22Rv1 (cell line): ENCODE results near the gene ADCY6.

ENCODE experiments used
- H3K27ac ChIP-seq: fragments of 450-650 bp; 2 replicates; pipeline ENCODE4 v1.5.1; 2017
- CTCF ChIP-seq: fragments of 450-650 bp; IDR thresholded peaks from 2 replicates; pipeline ENCODE4 v1.5.1; 2017; ENCODE audit warnings: mild to moderate bottlenecking
- ZFX ChIP-seq: fragments of 450-650 bp; IDR thresholded peaks from 2 replicates; pipeline ENCODE4 v1.6.1; 2017; ENCODE audit warnings: antibody characterized with exemption, borderline replicate concordance

Gene ADCY6

GRCh38 chr12:48768147-48768546 is 20.7 kb downstream of the ADCY6 start:
- no peak overlapping the region for H3K27ac ChIP-seq
- TF ChIP-seq CTCF (no peak), ZFX (no peak)

- H3K27ac ChIP-seq, result no peak overlapping the region
- TF ChIP-seq ZFX (no peak), CTCF (no peak)
Observed at GRCh38 chr12:48767521-48767920, 21.4 kb downstream of the ADCY6 start.

- peak overlapping the region; percentile 29; the same call in 1 of the 2 replicates for H3K27ac ChIP-seq
Observed at GRCh38 chr12:48767047-48767446, 21.8 kb downstream of the ADCY6 start.

GRCh38 chr12:48765753-48766162 is 23.1 kb downstream of the ADCY6 start:
- H3K27ac ChIP-seq, result peak overlapping the region; percentile 27

More at GRCh38 chr12:48767047-48767446, 21.8 kb downstream of the ADCY6 start:
- TF ChIP-seq CTCF, result no peak

GRCh38 chr12:48764521-48764920 is 24.4 kb downstream of the ADCY6 start:
- no peak for TF ChIP-seq CTCF
- TF ChIP-seq ZFX, result no peak
- peak overlapping the region; percentile 27; the same call in 1 of the 2 replicates for H3K27ac ChIP-seq

More at GRCh38 chr12:48765753-48766162, 23.1 kb downstream of the ADCY6 start:
- TF ChIP-seq ZFX (no peak), CTCF (no peak)

- TF ChIP-seq ZFX (no peak), CTCF (no peak)
Observed at GRCh38 chr12:48758737-48759136, 30.2 kb downstream of the ADCY6 start.

GRCh38 chr12:48758186-48758585 is 30.7 kb downstream of the ADCY6 start:
- no peak overlapping the region for H3K27ac ChIP-seq
- TF ChIP-seq ZFX (no peak), CTCF (no peak)

More at GRCh38 chr12:48758737-48759136, 30.2 kb downstream of the ADCY6 start:
- H3K27ac ChIP-seq, result no peak overlapping the region
